Astrocyte of the hippocampus (primary cell): ENCODE measurements around the gene JARID2.
"Not testable (repeated sequence)": the region's sequence is repeated elsewhere in the genome, so short reads cannot be mapped to it uniquely, and the experiment has no call there.

Source experiments
- DNase-seq: peaks from one replicate; pipeline ENCODE4 v3.0.0; 2011; ENCODE audit warnings: low read depth, low spot score

The JARID2 gene

GRCh38 chr6:15308435-15309213, 62.8 kb downstream of the JARID2 start:
- no peak for DNase-seq

DNA sequence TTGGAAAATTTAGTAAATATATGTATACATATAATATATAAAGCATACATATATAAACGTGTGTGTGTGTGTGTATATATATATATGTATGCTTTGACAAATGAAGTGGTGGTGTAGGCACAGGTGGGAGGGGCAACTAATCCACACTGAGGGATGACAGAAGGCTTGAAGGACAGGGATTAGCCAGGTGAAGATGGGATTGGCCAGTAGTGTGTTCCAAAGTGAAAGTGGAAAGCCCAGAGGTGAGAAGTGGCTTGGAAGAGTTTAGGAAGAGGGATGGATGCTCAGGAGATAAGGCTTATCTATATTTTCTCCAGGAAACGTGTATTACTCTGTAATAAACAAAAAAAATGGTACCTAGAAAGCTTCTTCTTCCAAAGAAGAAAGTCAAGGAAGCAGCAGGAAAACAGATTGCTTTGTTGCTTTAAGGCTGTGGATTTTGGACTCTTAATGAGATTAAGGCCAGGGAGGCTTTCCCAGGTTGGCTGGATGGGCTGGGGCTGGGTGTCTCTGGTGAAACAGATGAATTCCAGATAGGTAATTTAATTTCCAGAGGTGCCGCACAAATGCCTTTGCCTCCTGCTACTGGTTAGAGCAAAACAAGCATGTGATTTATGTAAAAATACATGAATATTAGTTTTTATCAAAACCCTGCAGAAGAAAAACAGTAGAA, 63.9 kb downstream of the JARID2 start:
- DNase-seq: no peak

- no peak for DNase-seq
These were observed 64.8 kb downstream of the JARID2 start for GRCh38 chr6:15310680-15311079.

- no peak for DNase-seq
These were observed 66.6 kb downstream of the JARID2 start for GRCh38 chr6:15312500-15312899.

GRCh38 chr6:15313367-15313766, 67.5 kb downstream of the JARID2 start:
- DNase-seq: peak; percentile 57

GRCh38 chr6:15316754-15317153, 70.9 kb downstream of the JARID2 start:
- DNase-seq: no peak

DNA sequence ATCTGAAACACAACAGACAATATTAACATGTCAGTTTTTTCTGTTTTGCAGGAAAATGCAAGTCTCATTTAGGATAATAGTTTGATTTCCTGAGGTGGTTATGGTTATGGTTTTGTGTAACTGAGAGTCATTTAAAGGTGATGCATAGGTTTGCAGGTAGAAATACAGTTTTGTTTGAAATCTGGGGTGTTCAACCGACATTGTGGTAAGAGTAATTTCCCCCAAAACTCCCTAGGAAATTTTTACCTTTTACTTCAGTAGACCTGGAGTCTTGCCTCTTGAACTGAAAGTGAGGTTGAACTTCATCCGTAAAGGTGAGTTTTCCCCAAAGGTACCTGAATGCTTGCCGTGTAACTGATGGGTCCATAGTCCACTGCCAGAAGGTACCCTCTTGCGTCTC, 71.4 kb downstream of the JARID2 start:
- no peak for DNase-seq

DNA sequence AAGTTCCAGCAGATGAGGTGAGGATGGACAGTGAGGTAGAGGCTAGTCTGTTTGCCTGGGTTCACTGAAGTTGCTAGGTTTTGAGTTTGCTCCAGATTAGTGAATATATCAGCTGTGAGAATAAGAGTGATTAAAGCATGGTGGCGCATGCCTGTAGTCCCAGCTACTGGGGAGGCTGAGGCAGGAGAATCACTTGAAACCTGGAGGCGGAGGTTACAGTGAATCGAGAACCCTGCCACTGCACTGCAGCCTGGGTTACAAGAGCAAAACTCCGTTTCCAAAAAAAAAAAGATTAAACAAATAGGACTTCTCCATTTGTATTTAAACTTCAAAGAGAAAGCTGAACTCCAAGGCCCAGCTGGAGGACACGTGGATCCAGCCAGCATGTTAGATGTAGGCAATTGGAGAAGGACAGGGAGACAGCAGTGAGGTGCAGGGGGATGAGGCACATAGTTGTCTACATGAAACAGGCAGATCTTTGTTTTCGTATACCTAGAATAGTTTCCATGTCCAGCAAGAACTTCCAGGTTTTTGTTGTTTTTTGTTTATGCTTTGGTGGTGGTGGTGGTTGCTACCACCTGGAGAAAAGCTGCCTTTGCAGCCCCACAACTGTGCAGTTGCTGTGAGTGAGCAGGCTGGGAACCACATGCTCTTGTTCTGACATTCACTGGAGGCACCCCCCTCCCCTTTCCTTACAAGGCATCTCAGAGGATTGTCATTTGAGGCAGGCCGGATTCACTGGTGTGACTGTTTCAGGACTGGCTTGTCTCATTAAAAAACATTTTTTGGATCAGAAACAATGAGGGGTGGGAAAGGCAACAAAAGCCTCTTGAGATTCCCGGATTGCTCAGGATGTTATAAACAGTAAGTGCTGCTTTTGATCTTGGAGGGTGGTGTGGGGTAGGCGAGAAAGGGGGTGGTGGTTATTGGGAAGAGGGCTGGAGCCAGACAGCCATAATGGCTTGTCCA, 72.3 kb downstream of the JARID2 start:
- DNase-seq: peak; percentile 71

DNA sequence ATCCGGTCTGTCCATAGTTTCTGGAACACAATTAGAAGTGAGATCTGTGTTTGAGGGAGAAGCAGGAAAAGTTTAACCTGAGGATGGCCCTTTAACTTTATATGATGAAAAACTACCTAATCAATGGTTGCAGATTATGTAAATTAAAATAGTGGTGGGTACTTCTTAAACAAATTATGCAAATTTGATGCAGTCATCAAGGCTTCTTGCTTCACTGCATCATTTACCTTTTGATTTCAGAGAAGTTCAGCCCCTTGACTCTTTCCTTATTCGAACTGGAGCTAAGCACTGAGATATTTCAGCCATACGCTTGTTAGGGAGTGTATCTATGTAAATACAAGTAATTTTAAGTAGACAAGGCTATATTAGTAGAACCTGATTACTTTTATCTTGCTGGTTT, 73.8 kb downstream of the JARID2 start:
- no peak for DNase-seq

- DNase-seq: no peak
These were observed 74.8 kb downstream of the JARID2 start for GRCh38 chr6:15320693-15321092.

GRCh38 chr6:15322184-15322583, 76.3 kb downstream of the JARID2 start:
- DNase-seq: no peak

- peak; percentile 39 for DNase-seq
These were observed 77.1 kb downstream of the JARID2 start for GRCh38 chr6:15322781-15323536.

- not testable (repeated sequence) for DNase-seq
These were observed 77.7 kb downstream of the JARID2 start for GRCh38 chr6:15323611-15324010.

DNA sequence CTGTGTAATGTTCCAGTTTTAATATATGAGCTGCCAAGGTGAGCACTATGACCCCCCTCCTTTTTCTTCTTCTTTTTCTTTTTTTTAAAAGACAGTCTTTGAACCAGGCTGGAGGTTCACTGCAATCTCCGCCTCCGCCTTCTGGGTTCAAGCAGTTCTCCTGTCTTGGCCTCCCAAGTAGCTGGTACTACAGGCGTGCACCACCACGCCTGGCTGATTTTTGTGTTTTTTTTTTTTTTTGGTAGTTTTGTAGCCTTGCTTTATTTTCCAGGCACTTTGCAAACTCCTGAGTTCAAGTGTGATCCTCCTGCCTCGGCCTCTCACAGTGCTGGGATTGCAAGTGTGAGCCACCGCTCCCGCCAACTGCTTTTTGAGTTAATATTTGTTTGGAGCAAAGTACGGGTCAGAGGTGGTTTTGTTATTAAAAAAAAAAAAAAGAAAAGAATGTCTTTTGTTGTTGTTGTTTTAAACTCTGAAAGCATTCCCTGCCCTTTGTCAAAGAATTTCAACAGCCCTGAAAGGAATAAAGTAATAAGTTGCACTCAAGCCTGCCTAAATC, 78.6 kb downstream of the JARID2 start:
- DNase-seq: no peak

GRCh38 chr6:15325540-15325955, 79.7 kb downstream of the JARID2 start:
- no peak for DNase-seq

GRCh38 chr6:15326067-15326614, 80.3 kb downstream of the JARID2 start:
- no peak for DNase-seq

GRCh38 chr6:15327271-15327670, 81.4 kb downstream of the JARID2 start:
- DNase-seq: no peak

- peak; percentile 75 for DNase-seq
These were observed 83.4 kb downstream of the JARID2 start for GRCh38 chr6:15329197-15329671.

DNA sequence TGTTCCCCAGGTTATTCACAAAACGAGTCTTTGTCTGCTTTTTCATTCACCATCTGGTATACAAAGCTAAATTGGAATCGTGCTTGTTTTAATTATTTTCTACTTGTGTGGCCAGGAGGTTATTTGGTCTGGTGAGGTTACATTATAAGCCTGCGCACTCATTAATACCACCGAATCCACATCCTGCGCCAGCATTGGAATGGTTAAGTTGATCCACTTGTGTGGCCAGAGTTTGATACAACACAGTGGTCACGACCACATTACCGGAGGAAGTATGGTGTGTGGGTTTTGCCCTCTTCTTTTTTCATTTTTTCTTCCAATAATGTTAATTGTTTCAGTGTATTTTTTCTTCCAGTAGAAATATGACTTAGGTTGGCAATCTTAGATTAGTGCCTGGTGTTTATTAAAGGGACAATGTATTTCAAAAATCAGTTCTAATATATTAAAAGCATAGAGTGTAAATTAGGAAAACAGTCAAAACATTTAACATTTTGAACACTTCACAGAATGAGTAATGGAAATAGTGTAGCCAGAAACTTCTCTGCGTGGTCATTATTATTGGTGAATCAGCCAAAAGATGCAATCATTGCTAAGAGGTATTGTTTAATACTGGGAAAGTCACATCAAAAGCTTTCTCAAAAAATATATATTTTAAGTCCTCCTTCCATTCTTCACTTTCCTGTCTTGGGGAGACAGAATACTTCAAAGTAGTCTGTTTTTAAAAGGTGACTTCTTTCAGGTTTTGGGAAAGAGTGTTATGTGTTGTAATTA, 84.5 kb downstream of the JARID2 start:
- peak; percentile 42 for DNase-seq

- no peak for DNase-seq
These were observed 85.3 kb downstream of the JARID2 start for GRCh38 chr6:15331143-15331542.
